NCI-H748 (cell line): Measurements from ENCODE around the gene MLF2.

Source experiments
- DNase-seq: peaks from one replicate; lab custom pipeline; 2025; ENCODE audit not compliant: unreplicated experiment; lab: John Stamatoyannopoulos, UW

MLF2 gene

GRCh38 chr12:6778574-6779550 is 25.9 kb upstream of the MLF2 start:
- peak; percentile 88 for DNase-seq

- no peak for DNase-seq
Measured at GRCh38 chr12:6778217-6778573, 25.3 kb upstream of the MLF2 start.

DNA sequence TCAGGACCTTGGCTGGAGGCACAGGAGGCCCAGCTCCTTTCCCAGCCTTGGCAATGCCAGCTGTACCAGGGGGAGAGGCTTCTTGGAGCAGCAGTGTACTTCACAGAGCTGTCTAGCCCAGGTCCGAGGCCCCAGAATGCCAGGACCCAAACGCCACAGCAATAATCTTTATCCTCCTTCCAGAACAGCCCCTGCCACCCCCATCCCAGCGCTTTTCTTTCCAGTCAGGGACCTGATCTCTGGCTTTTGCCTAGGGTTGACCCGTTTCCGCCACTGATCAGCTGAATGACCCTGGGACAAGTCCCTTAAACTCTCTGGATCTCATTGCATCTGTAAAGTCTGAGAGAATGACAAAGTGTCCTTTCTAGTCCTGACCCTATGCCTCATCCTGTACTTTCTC is 24.4 kb upstream of the MLF2 start:
- DNase-seq = no peak

DNA sequence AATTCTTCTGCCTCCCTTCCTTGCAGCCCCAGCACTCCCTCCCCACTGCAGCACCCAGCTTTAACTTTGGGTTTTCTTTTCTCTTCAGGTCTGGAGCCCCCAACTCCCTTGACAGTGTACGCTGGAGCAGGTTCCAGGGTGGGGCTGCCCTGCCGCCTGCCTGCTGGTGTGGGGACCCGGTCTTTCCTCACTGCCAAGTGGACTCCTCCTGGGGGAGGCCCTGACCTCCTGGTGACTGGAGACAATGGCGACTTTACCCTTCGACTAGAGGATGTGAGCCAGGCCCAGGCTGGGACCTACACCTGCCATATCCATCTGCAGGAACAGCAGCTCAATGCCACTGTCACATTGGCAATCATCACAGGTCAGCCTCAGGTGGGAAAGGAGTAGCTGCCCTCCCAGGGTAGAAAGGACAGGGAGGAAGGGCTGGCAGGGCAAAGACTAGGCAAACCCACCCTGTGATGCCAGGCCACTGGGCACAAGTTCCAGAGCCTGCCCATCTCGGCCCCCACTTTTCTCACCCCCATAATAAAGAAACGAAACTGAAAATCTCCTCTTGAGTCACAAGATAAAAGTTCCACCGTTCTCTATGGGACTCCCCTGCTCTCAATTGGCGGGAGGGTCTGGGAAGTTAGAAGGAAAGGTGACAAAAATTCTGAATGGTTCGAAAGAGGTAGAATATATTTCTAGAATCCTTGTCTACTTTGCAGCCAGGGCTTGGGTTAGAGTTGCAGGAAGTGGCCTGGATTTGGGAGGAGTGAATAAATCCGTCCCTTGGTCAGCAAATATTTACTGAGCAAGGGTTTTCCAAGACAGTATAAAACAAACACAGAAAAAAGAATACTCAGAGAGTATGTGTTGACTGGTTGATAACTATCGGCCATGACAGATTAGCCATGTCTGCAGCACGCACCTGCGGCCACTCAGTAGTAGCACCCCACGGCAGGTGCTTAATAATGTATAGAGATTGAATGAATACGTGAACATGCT is 22.5 kb upstream of the MLF2 start:
- DNase-seq = no peak

GRCh38 chr12:6774499-6775062 is 21.6 kb upstream of the MLF2 start:
- no peak for DNase-seq

DNA sequence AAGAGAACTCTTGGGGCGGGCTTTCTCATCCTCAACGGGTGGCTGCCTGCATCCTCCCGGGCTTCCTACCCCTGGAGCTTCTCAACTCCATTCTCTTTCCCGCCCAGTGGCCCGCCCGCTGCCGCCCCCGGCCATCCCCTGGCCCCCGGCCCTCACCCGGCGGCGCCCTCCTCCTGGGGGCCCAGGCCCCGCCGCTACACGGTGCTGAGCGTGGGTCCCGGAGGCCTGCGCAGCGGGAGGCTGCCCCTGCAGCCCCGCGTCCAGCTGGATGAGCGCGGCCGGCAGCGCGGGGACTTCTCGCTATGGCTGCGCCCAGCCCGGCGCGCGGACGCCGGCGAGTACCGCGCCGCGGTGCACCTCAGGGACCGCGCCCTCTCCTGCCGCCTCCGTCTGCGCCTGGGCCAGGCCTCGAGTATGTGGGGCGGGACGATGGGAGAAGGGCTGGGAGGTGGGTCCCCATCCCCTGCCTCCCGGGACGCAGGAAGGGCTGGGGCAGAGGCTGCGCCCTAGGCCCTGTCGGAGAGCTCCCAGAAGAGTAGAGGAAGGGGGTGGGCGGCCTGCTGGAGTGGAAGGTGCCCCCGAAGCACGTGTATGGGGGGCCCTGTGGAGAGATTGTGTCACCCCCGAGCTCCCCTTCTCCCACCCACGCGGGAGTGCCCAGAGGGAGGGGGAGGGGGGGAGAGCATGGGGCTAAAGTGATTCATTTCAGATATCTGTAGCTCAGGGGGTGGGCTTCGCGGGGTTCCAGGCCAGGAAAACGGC is 20.8 kb upstream of the MLF2 start:
- DNase-seq = peak; percentile 23

DNA sequence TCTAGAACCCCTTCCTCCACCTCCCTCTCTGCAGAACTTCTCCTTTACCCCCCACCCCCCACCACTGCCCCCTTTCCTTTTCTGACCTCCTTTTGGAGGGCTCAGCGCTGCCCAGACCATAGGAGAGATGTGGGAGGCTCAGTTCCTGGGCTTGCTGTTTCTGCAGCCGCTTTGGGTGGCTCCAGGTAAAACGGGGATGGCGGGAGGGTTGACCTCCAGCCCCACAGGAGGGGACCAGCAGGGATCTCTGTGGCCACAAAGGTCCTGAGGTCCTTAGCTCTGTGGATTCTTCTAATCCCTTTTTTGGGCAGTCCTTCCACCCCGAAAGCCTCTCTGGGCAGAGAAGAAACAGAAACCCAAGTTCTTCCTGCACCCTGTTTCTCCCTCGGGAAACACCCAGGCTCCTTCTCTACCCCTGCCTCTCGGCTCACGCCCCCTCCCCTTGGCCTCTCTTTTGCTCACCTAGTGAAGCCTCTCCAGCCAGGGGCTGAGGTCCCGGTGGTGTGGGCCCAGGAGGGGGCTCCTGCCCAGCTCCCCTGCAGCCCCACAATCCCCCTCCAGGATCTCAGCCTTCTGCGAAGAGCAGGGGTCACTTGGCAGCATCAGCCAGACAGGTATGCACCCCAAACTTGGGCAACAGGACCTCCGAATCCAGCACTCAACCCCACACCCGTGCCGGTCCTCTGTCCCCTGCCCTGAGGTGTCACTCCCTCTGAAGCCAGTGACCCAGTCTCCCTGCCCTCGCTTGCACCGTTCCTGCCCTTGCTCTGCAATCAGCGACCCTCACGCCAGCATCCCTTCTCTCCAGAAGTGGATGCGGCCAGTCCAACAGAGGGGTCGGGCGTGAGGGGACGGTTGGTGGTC is 20.0 kb upstream of the MLF2 start:
- no peak for DNase-seq

- no peak for DNase-seq
Measured at GRCh38 chr12:6772331-6772695, 19.4 kb upstream of the MLF2 start, which contains the start of gene LAG3. LAG3 (plus strand) TSS chr12:6772520; CDS start chr12:6772853, 333 bp downstream.

DNA sequence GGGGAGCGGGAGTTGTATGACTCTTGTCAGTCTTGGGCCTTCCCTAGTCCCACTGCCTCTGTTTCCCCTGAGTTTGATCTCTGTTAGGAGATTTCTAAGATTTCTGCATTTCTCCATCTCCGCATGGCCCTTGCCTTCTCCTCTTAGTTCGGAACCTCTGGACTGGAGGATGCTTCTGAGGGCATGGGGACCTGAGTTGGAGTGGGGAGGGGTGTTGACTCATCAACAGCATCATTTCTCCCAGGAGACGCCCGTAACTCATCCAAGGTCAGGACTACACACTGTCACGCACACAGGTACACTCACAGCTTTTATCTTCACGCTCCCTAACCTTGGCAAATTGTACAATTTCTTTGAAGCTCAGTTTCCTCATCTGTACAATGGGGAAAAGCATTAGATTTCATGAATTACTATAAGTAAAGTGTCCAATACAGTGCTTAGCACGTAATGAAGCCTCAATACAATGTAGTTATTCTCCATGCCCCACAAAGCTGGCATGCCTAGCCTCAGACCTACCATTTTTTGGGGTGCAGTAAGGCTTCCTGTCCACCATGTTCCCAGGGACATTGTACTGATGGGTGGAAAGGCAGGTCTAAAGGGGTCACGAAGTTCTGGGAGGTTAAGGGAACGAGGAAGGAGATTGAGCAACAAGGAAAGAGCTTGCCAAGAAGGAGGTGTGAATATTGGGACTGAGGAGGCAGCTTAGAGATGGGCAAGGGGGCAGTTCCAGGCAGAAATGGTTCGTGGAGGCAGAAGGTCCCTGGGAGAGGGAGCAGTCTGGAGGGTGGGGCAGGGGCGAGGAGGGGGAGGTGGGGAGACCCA is 18.8 kb upstream of the MLF2 start:
- DNase-seq = no peak

DNA sequence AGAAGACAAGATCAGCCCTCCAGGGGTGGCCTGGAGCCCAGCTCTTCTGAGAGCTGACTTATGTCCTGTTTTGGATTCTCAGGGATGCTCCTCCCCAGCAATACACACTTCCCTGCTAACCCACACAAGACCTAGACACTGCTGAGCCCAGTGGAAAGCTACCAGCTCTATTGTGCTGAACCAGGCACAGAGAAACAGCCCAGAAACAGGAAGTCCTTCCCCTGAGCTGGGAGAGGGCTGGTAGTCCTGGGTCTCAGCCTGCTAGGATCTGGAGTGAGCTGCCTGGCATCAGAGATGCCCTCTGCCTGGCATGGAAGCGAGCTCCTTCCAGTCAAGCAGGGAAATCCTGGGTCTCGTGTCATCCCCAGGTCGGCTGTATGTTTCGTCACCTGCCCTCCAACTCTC is 18.2 kb upstream of the MLF2 start:
- peak; percentile 7 for DNase-seq

DNA sequence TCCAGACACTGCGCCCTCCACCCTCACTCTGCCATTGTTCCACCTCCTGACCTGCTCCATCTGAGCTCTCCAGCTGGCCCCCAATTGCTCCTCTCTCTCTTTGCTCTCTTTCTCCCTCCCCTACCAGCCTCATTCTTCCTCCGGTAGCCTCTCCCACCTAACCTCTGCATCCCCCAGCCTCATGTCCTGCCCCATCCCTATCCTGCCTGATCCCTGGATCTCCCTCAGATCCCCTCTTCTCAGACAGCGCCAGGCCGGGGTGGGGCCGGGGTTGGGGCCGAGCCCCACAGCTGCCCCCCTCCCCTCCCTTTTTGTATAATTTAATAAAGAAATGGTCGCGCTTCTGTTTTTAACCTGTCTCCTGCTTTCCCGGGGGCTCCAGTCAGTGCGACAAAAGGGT is 17.7 kb upstream of the MLF2 start:
- no peak for DNase-seq

- no peak for DNase-seq
Measured at GRCh38 chr12:6770094-6770493, 17.2 kb upstream of the MLF2 start.

DNA sequence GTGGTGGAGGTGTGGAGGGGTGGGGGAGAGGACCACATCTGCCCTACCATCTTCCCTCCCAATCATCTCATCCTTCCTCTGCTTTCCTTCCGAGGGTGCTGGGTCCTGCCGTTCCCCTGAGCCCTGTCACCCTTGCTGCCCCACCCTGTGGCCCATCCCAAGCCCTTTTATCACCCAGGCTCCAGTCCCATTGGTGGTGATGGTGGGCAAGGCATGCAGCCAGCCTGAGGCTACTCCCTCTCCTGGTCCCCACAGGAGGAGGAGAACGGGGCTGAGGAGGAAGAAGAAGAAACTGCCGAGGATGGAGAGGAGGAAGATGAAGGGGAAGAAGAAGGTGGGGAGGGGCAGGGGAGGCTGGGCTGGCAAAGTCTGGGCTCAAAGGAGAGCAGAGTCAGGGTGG is 16.7 kb upstream of the MLF2 start:
- DNase-seq = no peak

- DNase-seq = peak; percentile 24
Measured at GRCh38 chr12:6768990-6769389, 16.0 kb upstream of the MLF2 start.

GRCh38 chr12:6768437-6768914 is 15.5 kb upstream of the MLF2 start:
- peak; percentile 7 for DNase-seq

DNA sequence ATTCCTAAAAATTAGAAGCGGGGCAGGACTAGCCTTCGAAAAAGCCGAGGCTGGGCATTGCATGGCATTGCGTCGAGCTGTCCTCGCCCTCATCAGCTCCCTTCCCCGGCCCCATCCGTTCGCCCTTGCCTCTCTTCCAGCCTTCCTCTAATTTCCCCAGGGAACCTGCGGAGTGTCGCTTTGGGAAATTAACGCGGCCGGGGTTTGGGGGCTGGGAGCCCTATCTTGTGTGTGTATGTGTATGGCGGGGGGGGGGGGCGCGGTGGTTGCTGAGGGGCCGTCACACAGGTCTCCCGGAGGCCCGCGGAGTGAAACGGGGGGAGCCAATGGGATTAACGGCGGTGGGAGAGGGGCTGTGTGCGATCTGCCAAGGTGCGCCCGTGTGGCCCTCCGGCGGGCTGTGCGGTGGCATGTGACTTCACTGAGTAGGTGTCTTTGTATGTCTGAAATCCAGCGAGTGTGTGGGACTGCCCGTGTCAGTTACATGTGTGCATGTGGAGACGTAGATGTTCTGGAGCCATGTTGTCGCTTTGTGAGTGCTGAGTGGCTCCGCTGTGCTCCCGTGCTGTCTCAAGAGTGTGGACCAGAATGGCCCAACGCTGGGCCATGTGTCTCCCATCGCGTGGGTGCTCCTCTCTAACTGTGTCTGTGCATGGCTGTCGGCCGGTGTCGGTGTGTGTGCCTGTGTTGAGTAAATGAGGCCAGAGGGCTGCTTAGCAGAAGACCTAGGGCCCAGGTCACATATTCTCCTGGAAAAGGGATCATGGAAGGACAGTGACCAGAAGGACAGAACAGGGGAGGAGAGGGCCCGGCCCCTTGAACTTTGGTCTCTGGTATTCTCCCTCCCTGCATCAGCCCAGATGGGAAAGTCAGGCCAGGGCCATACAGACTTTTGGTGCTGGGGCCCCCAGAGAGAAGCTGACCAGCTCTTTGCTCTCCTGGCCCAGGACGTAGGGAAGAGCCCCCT is 14.7 kb upstream of the MLF2 start:
- DNase-seq = peak; percentile 29

- DNase-seq = peak; percentile 64
Measured at GRCh38 chr12:6766651-6767349, 13.9 kb upstream of the MLF2 start.
